Activated CD8-positive, alpha-beta memory T cell treated with anti-CD3 and anti-CD28 coated beads for 36 hours (primary cell): Measurements from ENCODE around the gene UGT1A10. TPM values are rescaled to one million over a fixed set of nuclear protein-coding genes. Genes with fewer than 3 reads are reported as not detected.
"Not testable (repeated sequence)": the region's sequence is repeated elsewhere in the genome, so short reads cannot be mapped to it uniquely, and the experiment has no call there.

Experiments
- CTCF ChIA-PET: fragments of 350-600 bp; sonication (Branson Sonifier 250); formaldehyde crosslinking; loops from one replicate; lab custom pipeline; 2021; ENCODE audit warnings: antibody characterized with exemption; lab: Charles Lee
- POLR2A ChIA-PET: fragments of 350-600 bp; sonication (Branson Sonifier 250); formaldehyde crosslinking; loops from one replicate; lab custom pipeline; 2021; ENCODE audit warnings: antibody characterized with exemption; lab: Charles Lee
- total RNA-seq, 2 experiments: library from RNA; stranded (reverse); gene quantifications; one replicate each; pipeline ENCODE4 v1.2.3, GENCODE V29; 2021

Gene UGT1A10
- total RNA-seq, 2 experiments from 2014 or later: not detected

- ChIA-PET CTCF (no interaction called here), POLR2A (no interaction called here)
Measured at GRCh38 chr2:233654501-233654900, 18.3 kb downstream of the UGT1A10 start.

DNA sequence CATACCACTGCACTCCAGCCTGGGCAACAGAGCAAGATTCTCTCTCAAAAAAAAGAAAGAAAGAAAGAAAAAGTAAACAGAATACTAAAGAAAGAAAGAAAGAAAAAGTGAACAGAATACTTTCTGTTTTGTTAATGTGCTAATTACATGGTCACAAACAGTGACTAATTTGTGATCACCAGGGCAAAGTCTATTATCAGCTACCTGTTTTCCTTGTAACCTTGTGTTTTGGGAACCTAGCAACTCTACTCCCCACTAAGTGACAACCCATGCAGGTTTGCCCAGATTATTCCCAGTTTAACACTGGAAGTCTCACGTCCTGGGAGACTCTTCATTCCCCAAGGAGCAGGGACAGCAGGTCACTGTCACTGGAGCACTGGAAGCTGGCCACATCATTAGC, 18.8 kb downstream of the UGT1A10 start:
- POLR2A ChIA-PET: no interaction called here

DNA sequence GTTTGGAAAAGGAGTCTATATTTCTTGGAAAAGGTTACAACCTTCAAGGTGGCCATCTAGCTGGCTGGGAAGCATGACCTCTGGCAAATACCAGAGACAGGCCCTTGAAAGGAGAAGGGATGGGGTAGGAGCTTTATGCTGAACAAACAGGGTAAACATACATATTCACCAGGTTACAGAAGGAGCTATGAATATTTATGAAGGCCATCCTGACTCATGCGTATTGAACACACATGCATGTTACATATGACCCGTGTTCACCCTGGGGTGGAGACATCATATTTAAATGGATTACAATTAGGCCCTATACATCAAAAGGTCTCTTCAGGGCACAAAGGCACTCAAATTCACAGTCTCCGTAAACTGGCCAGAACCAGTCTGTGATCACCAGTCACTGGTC, 19.7 kb downstream of the UGT1A10 start:
- POLR2A ChIA-PET, CTCF ChIA-PET: not testable (repeated sequence)

More for the DNA sequence above, 18.8 kb downstream of the UGT1A10 start:
- CTCF ChIA-PET: no interaction called here

- CTCF ChIA-PET: no interaction called here
- POLR2A ChIA-PET: no interaction called here
Measured at GRCh38 chr2:233656443-233656842, 20.2 kb downstream of the UGT1A10 start.

DNA sequence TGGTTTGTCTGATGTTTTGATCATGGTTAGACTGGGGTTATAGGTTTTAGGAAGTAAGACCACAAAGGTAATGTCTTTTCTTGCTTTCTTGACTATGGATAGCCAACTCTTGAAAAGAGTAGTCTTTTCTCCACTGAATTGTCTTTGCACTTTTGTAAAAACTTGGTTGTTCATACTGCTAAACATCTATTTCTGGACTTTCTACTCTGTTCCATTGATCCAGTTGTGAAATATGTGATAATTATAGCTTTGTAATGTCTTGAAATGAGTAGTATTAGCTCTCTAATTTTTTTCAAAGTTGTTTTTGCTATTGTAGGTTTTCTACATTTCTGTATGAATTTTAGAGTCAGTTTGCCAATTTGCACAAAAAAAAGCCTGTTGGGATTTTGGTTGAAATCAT, 22.4 kb downstream of the UGT1A10 start:
- ChIA-PET CTCF (no interaction called here), POLR2A (no interaction called here)

DNA sequence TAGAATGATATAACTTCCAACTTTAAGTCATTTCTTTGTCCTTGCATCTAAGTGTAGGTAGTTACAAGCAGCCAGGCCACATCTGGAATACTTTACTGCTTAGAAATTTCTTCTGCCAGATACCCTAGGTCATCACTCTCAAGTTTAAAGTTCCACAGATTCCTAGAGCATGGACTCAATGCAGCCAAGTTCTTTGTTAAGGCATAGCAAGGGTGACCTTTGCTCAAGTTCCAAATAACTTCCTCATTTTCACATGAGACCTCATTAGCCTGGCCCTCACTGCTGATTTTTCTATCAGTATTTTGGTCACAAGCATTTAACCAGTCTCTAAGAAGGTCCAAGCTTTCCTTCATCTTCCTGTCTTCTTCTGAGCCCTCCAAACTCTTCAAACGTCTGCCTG, 27.7 kb downstream of the UGT1A10 start:
- POLR2A ChIA-PET: no interaction called here
- CTCF ChIA-PET: no interaction called here

DNA sequence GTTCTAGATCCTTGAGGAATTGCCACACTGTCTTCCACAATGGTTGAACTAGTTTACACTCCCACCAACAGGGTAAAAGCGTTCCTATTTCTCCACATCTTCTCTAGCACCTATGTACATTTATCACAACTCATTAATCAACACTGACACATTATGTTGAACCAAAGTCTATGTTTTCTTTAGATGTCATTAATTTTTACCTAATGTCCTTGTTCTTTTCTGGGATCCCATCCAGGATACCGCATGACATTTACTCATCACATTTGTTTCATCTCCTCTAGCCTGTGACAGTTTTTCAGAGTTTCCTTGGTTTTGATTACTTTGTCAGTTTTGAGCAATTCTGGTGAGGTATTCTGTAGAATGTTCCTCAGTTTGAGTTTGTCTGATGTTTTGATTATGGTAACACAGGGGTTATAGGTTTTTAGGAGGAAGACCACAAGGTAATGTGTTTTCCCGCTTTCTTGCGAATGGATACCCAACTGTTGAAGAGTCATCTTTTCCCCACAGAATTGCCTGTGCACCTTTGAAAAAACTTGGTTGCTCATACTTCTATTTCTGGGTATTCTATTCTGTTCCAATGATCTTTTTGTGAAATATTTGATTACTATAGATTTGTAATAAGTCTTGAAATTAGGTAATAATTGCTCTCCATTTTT, 32.5 kb downstream of the UGT1A10 start:
- POLR2A ChIA-PET: no interaction called here
- CTCF ChIA-PET: no interaction called here

GRCh38 chr2:233671290-233672161, 35.3 kb downstream of the UGT1A10 start, which contains the start of gene UGT1A9:
TSS of gene UGT1A9 (plus strand) at chr2:233671898. CDS start at chr2:233671935, 37 bp downstream.
- ChIA-PET POLR2A (no interaction called here), CTCF (no interaction called here)

- ChIA-PET CTCF (no interaction called here), POLR2A (no interaction called here)
Measured at GRCh38 chr2:233672886-233673285, 36.6 kb downstream of the UGT1A10 start.

DNA sequence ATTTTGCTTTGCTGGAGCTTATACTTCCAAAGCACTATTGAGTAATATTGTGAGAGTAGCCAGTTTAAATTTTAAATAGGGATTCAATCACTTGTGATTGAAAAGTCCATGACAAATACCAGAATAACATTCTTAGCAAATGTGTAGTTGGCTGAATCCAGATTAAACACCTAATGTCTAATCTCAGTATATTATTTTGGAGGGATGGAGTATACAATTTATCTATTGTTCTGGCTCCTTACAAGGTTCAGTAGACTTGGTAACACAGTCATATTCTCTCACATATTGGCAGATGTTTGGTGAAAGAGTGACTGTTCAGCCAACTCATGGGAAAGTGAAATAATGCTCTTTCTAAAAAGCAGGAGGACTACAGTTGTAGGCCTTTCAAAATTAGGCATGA, 37.6 kb downstream of the UGT1A10 start:
- ChIA-PET POLR2A (no interaction called here), CTCF (no interaction called here)

GRCh38 chr2:233674314-233674713, 38.1 kb downstream of the UGT1A10 start:
- ChIA-PET CTCF (no interaction called here), POLR2A (no interaction called here)

- POLR2A ChIA-PET: no interaction called here
- CTCF ChIA-PET: no interaction called here
Measured at GRCh38 chr2:233674995-233675394, 38.7 kb downstream of the UGT1A10 start.

DNA sequence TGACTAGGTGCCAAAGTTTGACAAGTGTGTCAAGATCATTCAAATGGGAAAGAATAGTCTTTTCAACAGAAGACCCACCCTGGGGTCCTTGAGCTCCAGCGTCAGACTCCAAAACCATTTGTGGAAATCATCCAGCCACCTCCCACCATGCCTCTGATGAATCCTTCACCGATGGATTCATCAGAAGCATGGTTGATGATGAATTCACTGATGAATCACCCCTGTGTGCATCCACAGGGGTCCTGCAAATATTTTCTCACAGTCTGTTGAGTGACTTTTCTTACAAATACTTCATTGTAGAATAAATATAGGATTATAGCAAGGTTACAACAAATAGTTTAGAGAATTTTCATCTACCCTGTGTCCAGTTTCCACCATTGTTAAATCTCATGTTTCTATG, 39.8 kb downstream of the UGT1A10 start:
- ChIA-PET POLR2A (no interaction called here), CTCF (no interaction called here)

DNA sequence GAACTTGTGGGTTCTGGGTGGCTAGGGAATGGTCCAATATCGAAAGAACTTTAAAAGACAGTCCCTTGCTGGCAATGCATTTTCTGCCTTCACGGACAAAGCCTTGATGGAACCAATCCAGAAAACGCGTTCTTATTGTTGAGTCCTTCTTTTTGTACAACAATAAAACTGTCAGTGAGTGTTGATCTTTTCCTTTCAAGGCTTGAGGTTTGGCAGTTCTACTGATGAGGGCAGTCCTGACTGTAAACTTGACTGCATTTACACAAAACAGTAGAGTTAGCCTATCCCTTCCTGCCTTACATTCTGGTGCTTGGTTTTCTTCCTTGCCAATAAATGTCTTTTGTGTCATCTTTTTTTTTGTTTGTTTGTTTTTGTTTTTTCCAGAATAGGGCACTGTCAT, 42.9 kb downstream of the UGT1A10 start:
- ChIA-PET CTCF (no interaction called here), POLR2A (no interaction called here)

DNA sequence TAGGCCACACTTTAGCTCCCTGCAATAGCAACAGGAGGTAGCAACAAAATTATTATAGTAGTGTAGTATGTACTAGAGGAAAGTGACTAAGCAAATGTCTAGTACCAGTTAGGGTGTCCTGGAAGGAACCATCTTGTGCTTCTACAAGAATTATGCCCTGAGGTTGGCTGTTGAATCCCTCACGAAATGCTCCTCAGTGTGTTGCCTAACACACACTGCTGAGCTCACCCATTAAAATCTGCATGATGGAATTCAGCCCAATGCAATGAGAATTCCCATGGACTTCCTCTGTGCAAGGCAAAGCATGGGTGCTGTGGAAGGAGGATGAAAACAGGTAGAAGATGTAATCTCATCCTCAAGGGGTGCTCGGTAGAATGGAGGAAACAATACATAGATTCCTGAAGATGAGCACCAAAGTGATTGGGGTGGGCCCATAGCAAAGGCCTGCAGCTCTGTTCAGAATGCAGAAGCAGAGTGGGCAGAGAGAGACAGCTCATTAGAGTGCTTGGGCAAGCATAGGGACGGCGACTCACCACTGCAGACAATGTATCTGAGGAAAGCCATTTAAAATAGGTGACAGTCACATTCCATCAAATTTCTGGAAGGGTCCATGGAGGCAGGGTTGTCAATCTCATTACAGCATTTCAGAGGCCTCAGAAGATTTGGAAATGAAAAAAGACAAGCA, 44.3 kb downstream of the UGT1A10 start:
- ChIA-PET POLR2A (no interaction called here), CTCF (no interaction called here)

DNA sequence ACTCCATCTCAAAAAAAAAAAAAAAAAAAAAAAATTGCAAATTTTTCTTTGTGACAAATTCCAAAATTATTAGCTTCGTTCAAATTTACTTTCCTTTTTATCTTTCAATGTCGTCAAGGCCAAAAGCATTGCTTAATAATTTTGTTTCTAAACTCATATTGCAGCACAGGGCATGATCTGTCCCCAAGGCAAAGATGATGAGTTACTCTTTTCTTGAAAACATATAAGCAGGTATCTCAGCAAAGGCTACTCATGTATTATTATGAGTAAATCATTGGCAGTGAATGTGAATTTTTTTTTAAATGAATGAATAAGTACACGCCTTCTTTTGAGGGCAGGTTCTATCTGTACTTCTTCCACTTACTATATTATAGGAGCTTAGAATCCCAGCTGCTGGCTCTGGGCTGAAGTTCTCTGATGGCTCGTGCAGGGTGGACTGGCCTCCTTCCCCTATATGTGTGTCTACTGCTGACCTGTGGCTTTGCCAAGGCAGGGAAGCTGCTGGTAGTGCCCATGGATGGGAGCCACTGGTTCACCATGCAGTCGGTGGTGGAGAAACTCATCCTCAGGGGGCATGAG, 45.4 kb downstream of the UGT1A10 start, which contains the start of gene UGT1A7:
Gene UGT1A7 (plus strand): TSS at position 381 of the 579 bp plus-strand sequence. CDS start 37 bp downstream, at position 418.
- POLR2A ChIA-PET: no interaction called here
- CTCF ChIA-PET: no interaction called here

DNA sequence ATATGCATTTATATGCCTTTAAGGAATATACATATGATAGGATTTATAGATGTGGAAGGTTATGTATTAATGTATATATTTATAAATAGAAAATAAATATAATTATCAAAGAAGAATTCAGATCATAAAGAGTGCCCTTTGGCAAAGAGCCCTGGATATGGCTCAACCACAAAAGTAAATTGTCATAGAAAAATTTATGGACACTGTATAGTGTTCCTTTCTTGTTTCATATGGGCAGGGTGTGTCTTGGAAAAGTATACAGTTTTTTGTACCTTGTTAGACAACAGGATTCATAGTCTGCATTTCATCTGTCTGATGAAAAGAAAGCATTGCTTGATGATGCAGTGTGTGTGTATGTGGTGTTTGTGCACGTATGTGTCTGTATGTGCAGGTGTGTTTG, 48.4 kb downstream of the UGT1A10 start:
- CTCF ChIA-PET: no interaction called here
- POLR2A ChIA-PET: no interaction called here

- ChIA-PET POLR2A (no interaction called here), CTCF (no interaction called here)
Measured at GRCh38 chr2:233686928-233687327, 50.7 kb downstream of the UGT1A10 start.

DNA sequence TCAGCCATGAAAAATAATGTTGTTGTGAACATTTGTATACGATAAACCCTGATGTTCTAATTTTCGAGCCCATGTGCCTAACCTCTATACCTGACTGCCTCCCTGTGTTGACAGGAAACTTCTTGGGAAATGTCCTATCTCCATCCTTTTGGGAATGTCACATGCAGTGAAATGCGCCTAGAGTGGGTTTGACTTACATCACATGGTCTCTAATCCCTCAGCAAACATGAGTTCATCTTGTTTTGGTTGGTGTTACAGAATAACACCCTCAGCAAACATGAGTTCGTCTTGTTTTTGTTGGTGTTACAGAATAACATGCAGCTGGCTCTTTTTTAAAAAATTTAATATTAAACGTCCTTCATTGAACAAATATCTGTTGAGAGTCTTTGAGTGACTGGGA, 52.1 kb downstream of the UGT1A10 start:
- ChIA-PET POLR2A (no interaction called here), CTCF (no interaction called here)

DNA sequence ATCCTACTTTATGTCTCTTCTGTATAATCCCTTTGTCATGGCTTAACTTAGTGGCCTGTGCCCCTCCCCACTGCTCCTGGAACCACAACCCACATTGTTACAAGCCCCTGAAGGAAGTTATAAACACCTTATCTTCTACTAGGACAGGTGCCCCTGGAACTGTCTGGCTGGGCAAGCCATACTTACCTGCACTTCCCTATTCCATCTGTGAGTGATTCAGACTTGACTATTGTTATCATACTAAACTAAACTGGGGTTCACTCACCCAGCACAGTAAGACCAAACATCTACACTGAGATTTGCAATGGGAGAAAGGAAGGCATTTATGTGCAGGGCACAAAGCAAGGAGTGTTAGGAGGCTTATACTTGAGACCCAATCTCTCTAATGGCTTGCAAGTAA, 52.8 kb downstream of the UGT1A10 start:
- ChIA-PET POLR2A (no interaction called here), CTCF (no interaction called here)
